B cell (primary cell): ENCODE measurements around the gene OR51B6. TPM values are rescaled to one million over a fixed set of nuclear protein-coding genes. Genes with fewer than 3 reads are reported as not detected.

ENCODE experiments used
- ATAC-seq: fragments of 200-7000 bp; cut with Tn5 transposase; one replicate; pipeline ENCODE4 v1.10.0; 2021; ENCODE audit warnings: low read depth, mild to moderate bottlenecking, moderate number of reproducible peaks, moderate library complexity
- CTCF ChIA-PET: fragments of 350-600 bp; sonication (Branson Sonifier 250); formaldehyde crosslinking; loops from one replicate; lab custom pipeline; 2021; ENCODE audit warnings: antibody characterized with exemption, inconsistent platforms; lab: Charles Lee
- POLR2A ChIA-PET: fragments of 350-600 bp; sonication (Branson Sonifier 250); formaldehyde crosslinking; loops from one replicate; lab custom pipeline; 2021; ENCODE audit warnings: antibody characterized with exemption; lab: Charles Lee
- DNase-seq: peaks from one replicate; pipeline ENCODE4 v3.0.0; 2013
- H2AFZ ChIP-seq: 2 replicates; pipeline ENCODE4 v1.6.1; 2012; ENCODE audit warnings: mild to moderate bottlenecking, low read depth, low read length; ENCODE audit not compliant: insufficient read depth, poor library complexity, severe bottlenecking
- H3K27ac ChIP-seq, 2 donors: 1 replicate in 1 of 2; 2 replicates in 1 of 2; pipeline ENCODE4 v1.5.1; 2012 to 2013; ENCODE audit warnings: low read length in 2 of 2, mild to moderate bottlenecking in 2 of 2, moderate library complexity in 1 of 2
- H3K27me3 ChIP-seq, 4 experiments: fragments of 200-600 bp in 1 of 4; sonication (generic) in 1 of 4; replicated peaks in 1 of 4; 1 replicate in 2 of 4; 2 replicates in 2 of 4; pipeline versions ENCODE4 v1.6.1 to v1.7.0; 2013 to 2016; ENCODE audit warnings: low read length in 3 of 4, mild to moderate bottlenecking in 2 of 4, mixed read lengths in 1 of 4, moderate library complexity in 1 of 4; ENCODE audit not compliant: insufficient read depth in 4 of 4, control insufficient read depth in 3 of 4; ENCODE audit errors: control extremely low read depth in 1 of 4
- H3K36me3 ChIP-seq, 2 experiments: replicated peaks in 1 of 2; 1 replicate in 1 of 2; 2 replicates in 1 of 2; pipeline versions ENCODE4 v1.6.1 to v1.7.1; 2013; ENCODE audit warnings: low read length in 1 of 2; ENCODE audit not compliant: insufficient read depth in 2 of 2, control insufficient read depth in 1 of 2; ENCODE audit errors: control extremely low read depth in 1 of 2, extremely low read depth in 1 of 2
- H3K4me1 ChIP-seq, 2 donors: fragments of 200-600 bp in 1 of 2; sonication (generic) in 1 of 2; 1 replicate in 1 of 2; 2 replicates in 1 of 2; pipeline versions ENCODE4 v1.5.1 to v1.6.1; 2013 to 2017; ENCODE audit warnings: low read length in 2 of 2; ENCODE audit not compliant: control insufficient read depth in 2 of 2, insufficient read depth in 2 of 2
- H3K4me2 ChIP-seq: replicated peaks from 2 replicates; pipeline ENCODE3; 2012; ENCODE audit warnings: mild to moderate bottlenecking, low read depth, low read length; ENCODE audit not compliant: poor library complexity, severe bottlenecking
- H3K4me3 ChIP-seq, 5 experiments: fragments of 200-600 bp in 1 of 5; sonication (generic) in 1 of 5; 1 replicate in 3 of 5; 2 replicates in 2 of 5; pipeline versions ENCODE4 v1.5.1 to v1.7.0; 2011 to 2016; ENCODE audit warnings: low read length in 4 of 5, mild to moderate bottlenecking in 4 of 5, low read depth in 2 of 5, control low read depth in 1 of 5, moderate library complexity in 1 of 5; ENCODE audit not compliant: insufficient read depth in 1 of 5; ENCODE audit errors: control extremely low read depth in 1 of 5, extremely low read depth in 1 of 5
- H3K79me2 ChIP-seq: fragments of 200-600 bp; sonication (generic); one replicate; pipeline ENCODE4 v1.6.0; 2016; ENCODE audit warnings: low read length; ENCODE audit not compliant: control insufficient read depth, insufficient read depth
- H3K9ac ChIP-seq: fragments of 200-600 bp; sonication (generic); 2 replicates; pipeline ENCODE4 v1.6.1; 2017; ENCODE audit warnings: mild to moderate bottlenecking, low read length, moderate library complexity
- H3K9me3 ChIP-seq, 3 donors: one replicate each; pipeline versions ENCODE4 v1.6.1 to v1.7.1; 2013; ENCODE audit warnings: low read length in 2 of 3; ENCODE audit not compliant: control insufficient read depth in 2 of 3, insufficient read depth in 1 of 3; ENCODE audit errors: control extremely low read depth in 1 of 3
- H4K20me1 ChIP-seq: 2 replicates; pipeline ENCODE4 v1.6.0; 2012; ENCODE audit warnings: mild to moderate bottlenecking, low read length; ENCODE audit not compliant: insufficient read depth, control insufficient read depth, poor library complexity, severe bottlenecking
- H3K27ac Mint-ChIP-seq: one replicate; pipeline ENCODE4 v1.8.0; 2021; ENCODE audit warnings: mixed read lengths
- H3K27me3 Mint-ChIP-seq: one replicate; pipeline ENCODE4 v1.8.0; 2021; ENCODE audit warnings: mixed read lengths
- H3K4me1 Mint-ChIP-seq: one replicate; pipeline ENCODE4 v1.8.0; 2021; ENCODE audit warnings: mixed read lengths
- H3K4me3 Mint-ChIP-seq: one replicate; pipeline ENCODE4 v1.8.0; 2021; ENCODE audit warnings: mixed read lengths
- H3K9me3 Mint-ChIP-seq: one replicate; pipeline ENCODE4 v1.8.0; 2022; ENCODE audit warnings: mixed read lengths; ENCODE audit not compliant: insufficient read depth
- CTCF ChIP-seq: fragments of 200-600 bp; IDR thresholded peaks from one replicate; pipeline ENCODE4 v1.8.0; 2022; ENCODE audit warnings: antibody characterized with exemption, mild to moderate bottlenecking
- EZH2 ChIP-seq: IDR thresholded peaks from 2 replicates; pipeline ENCODE4 v1.6.1; 2012; ENCODE audit warnings: borderline replicate concordance, low read depth, mild to moderate bottlenecking, moderate library complexity, low read length; ENCODE audit not compliant: insufficient read depth, poor library complexity, severe bottlenecking
- intact Hi-C: fragments of 100-400 bp; cut with micrococcal nuclease; formaldehyde crosslinking; loops from one replicate; pipeline ENCODE4 v1.10.0; 2022
- polyA plus RNA-seq: library from polyadenylated mRNA; depleted of rRNA; stranded (reverse); fragments of >200 nt; gene quantifications from 2 replicates; pipeline ENCODE4 v1.2.3, GENCODE V29; 2012
- small RNA-seq: library from RNA; depleted of rRNA; stranded (forward); fragments of <200 nt; gene quantifications from one replicate; pipeline ENCODE3, GENCODE V24; 2012; ENCODE audit warnings: low replicate concordance, low read depth; ENCODE audit not compliant: insufficient read length
- total RNA-seq, 2 donors: library from RNA; stranded (reverse); fragments of 120-200 nt in 1 of 2; gene quantifications; 1 replicate in 1 of 2; 2 replicates in 1 of 2; pipeline versions ENCODE4 v1.2.3 to v1.2.4, GENCODE V29; 2013 to 2022

OR51B6 gene
- total and polyA plus RNA-seq, 2 donors (not counting 1 experiment from before 2014, with no cell fraction given) = not detected

DNA sequence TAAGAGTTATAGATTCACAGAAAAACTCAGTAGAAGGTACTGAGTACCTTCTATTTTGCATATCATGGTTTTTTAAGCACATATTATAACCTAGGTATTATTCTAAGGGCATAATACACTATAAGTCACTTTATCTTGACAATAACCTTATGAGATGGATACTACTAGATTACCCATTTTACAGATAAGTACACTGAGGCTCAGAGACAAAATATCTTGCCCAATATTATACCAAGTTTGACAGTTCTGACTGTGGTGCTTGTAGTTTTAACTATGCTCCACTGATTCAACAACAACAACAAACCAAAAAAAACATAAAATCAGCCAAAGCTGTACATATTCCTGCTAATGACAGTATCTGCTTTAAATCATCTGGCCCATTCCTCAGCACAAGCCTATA lies 42.8 kb downstream of the OR51B6 start:
- ChIA-PET POLR2A (no interaction called here), CTCF (no interaction called here)
- peaks cover 9% of the 10 kb centered on the region for H3K27me3 Mint-ChIP-seq
- H3K4me1 ChIP-seq = no peaks in the 10 kb centered on the region
- ATAC-seq (no peak), DNase-seq (no peak)
- H3K27ac ChIP-seq = no peak overlapping the region
- H3K4me2 ChIP-seq = no peak overlapping the region
- H3K27me3 ChIP-seq = no peaks in the 10 kb centered on the region
- H3K36me3 ChIP-seq = no peaks in the 10 kb centered on the region
- no peak overlapping the region for H3K4me3 Mint-ChIP-seq
- H3K9me3 ChIP-seq = no peaks in the 10 kb centered on the region
- no peak overlapping the region for H3K27ac Mint-ChIP-seq
- no peak overlapping the region for H2AFZ ChIP-seq
- H3K79me2 ChIP-seq = no peaks in the 10 kb centered on the region
- intact Hi-C loops = no loop called here
- H4K20me1 ChIP-seq = no peaks in the 10 kb centered on the region
- H3K4me1 Mint-ChIP-seq = no peaks in the 10 kb centered on the region
- no peak overlapping the region for H3K9ac ChIP-seq
- H3K4me3 ChIP-seq = no peak overlapping the region
- no peak for TF ChIP-seq EZH2
- TF ChIP-seq CTCF = no peak
- H3K9me3 Mint-ChIP-seq = no peaks in the 10 kb centered on the region

GRCh38 chr11:5398936-5399335 lies 47.6 kb downstream of the OR51B6 start:
- Histone ChIP-seq H3K36me3 (no peaks in the 10 kb centered on the region), H3K79me2 (no peaks in the 10 kb centered on the region), H3K4me3 (no peak overlapping the region), H3K9me3 (no peaks in the 10 kb centered on the region), H3K9ac (no peak overlapping the region), H3K27ac (no peak overlapping the region), H3K27me3 (no peaks in the 10 kb centered on the region), H2AFZ (no peak overlapping the region), H3K4me2 (no peak overlapping the region), H3K4me1 (no peaks in the 10 kb centered on the region), H4K20me1 (no peaks in the 10 kb centered on the region)
- ATAC-seq = no peak
- ChIA-PET POLR2A (no interaction called here), CTCF (no interaction called here)
- Mint-ChIP-seq H3K27me3 (peaks cover 9% of the 10 kb centered on the region), H3K9me3 (no peaks in the 10 kb centered on the region), H3K27ac (no peak overlapping the region), H3K4me3 (no peak overlapping the region), H3K4me1 (no peaks in the 10 kb centered on the region)
- TF ChIP-seq EZH2 = no peak
- no peak for TF ChIP-seq CTCF
- intact Hi-C loops = no loop called here
- no peak for DNase-seq

Small RNA genes within 50 kb of the gene (small RNA-seq; reads per million reads assigned to genes)
- not detected for gene AC104389.3

Other genes starting within 250 kb of the OR51B6 start
- not detected in 2 replicates for gene OR52A5, start 213.2 kb upstream of the OR51B6 start, total RNA-seq
- gene OR52A5, start 213.2 kb upstream of the OR51B6 start, polyA plus RNA-seq = not detected in 2 replicates
- not detected in 2 replicates for gene OR52A1, start 196.8 kb upstream of the OR51B6 start, total RNA-seq
- not detected in 2 replicates for gene OR52A1, start 196.8 kb upstream of the OR51B6 start, polyA plus RNA-seq
- gene OR51V1, start 150.8 kb upstream of the OR51B6 start, total RNA-seq = not detected in 2 replicates
- gene OR51V1, start 150.8 kb upstream of the OR51B6 start, polyA plus RNA-seq = not detected in 2 replicates
- 378 and 385 TPM in 2 replicates for gene HBB, start 124.4 kb upstream of the OR51B6 start, total RNA-seq
- gene HBB, start 124.4 kb upstream of the OR51B6 start, polyA plus RNA-seq = 69.7 and 1,053 TPM in 2 replicates
- not detected in 2 replicates for gene HBD, start 117.0 kb upstream of the OR51B6 start, total RNA-seq
- 0.84 TPM in 1 of 2 replicates, not detected in the other for gene HBD, start 117.0 kb upstream of the OR51B6 start, polyA plus RNA-seq
- gene HBG1, start 101.7 kb upstream of the OR51B6 start, total RNA-seq = not detected in 2 replicates
- not detected in 2 replicates for gene HBG1, start 101.7 kb upstream of the OR51B6 start, polyA plus RNA-seq
- not detected in 2 replicates for gene HBG2, start 96.7 kb upstream of the OR51B6 start, total RNA-seq
- 0.89 TPM in 1 of 2 replicates, not detected in the other for gene HBG2, start 96.7 kb upstream of the OR51B6 start, polyA plus RNA-seq
- gene HBE1, start 81.6 kb upstream of the OR51B6 start, total RNA-seq = not detected in 2 replicates
- not detected in 2 replicates for gene HBE1, start 81.6 kb upstream of the OR51B6 start, polyA plus RNA-seq
- not detected in 2 replicates for gene OR51B4, start 49.6 kb upstream of the OR51B6 start, total RNA-seq
- 0.21 TPM in 1 of 2 replicates, not detected in the other for gene OR51B4, start 49.6 kb upstream of the OR51B6 start, polyA plus RNA-seq
- gene OR51B2, start 27.2 kb upstream of the OR51B6 start, total RNA-seq = not detected in 2 replicates
- not detected in 2 replicates for gene OR51B2, start 27.2 kb upstream of the OR51B6 start, polyA plus RNA-seq
- 0.66 and 0.67 TPM in 2 replicates for gene OR51B5, start 8.0 kb upstream of the OR51B6 start, total RNA-seq
- not detected in 2 replicates for gene OR51B5, start 8.0 kb upstream of the OR51B6 start, polyA plus RNA-seq
- not detected in 2 replicates for gene OR51M1, start 32.3 kb downstream of the OR51B6 start, total RNA-seq
- not detected in 2 replicates for gene OR51M1, start 32.3 kb downstream of the OR51B6 start, polyA plus RNA-seq
- not detected in 2 replicates for gene OR51Q1, start 70.6 kb downstream of the OR51B6 start, total RNA-seq
- not detected in 2 replicates for gene OR51Q1, start 70.6 kb downstream of the OR51B6 start, polyA plus RNA-seq
- gene OR51I1, start 90.0 kb downstream of the OR51B6 start, total RNA-seq = not detected in 2 replicates
- 0.30 and 0.31 TPM in 2 replicates for gene OR51I1, start 90.0 kb downstream of the OR51B6 start, polyA plus RNA-seq
- not detected in 2 replicates for gene OR51I2, start 97.8 kb downstream of the OR51B6 start, total RNA-seq
- not detected in 2 replicates for gene OR51I2, start 97.8 kb downstream of the OR51B6 start, polyA plus RNA-seq
- gene OR52D1, start 137.2 kb downstream of the OR51B6 start, total RNA-seq = not detected in 2 replicates
- gene OR52D1, start 137.2 kb downstream of the OR51B6 start, polyA plus RNA-seq = not detected in 2 replicates
- gene UBQLN3, start 158.4 kb downstream of the OR51B6 start, total RNA-seq = 0.46 and 0.59 TPM in 2 replicates
- gene UBQLN3, start 158.4 kb downstream of the OR51B6 start, polyA plus RNA-seq = not detected in 2 replicates
- 1.3 and 1.4 TPM in 2 replicates for gene UBQLNL, start 165.2 kb downstream of the OR51B6 start, total RNA-seq
- 1.8 and 1.9 TPM in 2 replicates for gene UBQLNL, start 165.2 kb downstream of the OR51B6 start, polyA plus RNA-seq
- 0.37 and 0.49 TPM in 2 replicates for gene OR52H1, start 197.0 kb downstream of the OR51B6 start, total RNA-seq
- 0.15 TPM in 1 of 2 replicates, not detected in the other for gene OR52H1, start 197.0 kb downstream of the OR51B6 start, polyA plus RNA-seq
- gene OR52B6, start 229.4 kb downstream of the OR51B6 start, total RNA-seq = not detected in 2 replicates
- gene OR52B6, start 229.4 kb downstream of the OR51B6 start, polyA plus RNA-seq = not detected in 2 replicates
- 0.10 TPM in 1 of 2 replicates, not detected in the other for gene TRIM6, start 245.1 kb downstream of the OR51B6 start, total RNA-seq
- gene TRIM6, start 245.1 kb downstream of the OR51B6 start, polyA plus RNA-seq = not detected in 2 replicates